Liver (tissue), 9 donors: ENCODE measurements around the gene RORC. TPM values are rescaled to one million over a fixed set of nuclear protein-coding genes. Genes with fewer than 3 reads are reported as not detected.

Source experiments
- DNase-seq: peaks from one replicate; pipeline ENCODE4 v3.0.0-alpha.2; 2017; ENCODE audit warnings: low spot score
- H3K27ac ChIP-seq, 2 donors: one replicate each; pipeline ENCODE4 v1.7.0; 2013; ENCODE audit warnings: inconsistent platforms in 2 of 2, low read length in 2 of 2, control low read depth in 1 of 2, low read depth in 1 of 2, mild to moderate bottlenecking in 1 of 2
- H3K27me3 ChIP-seq, 4 donors: one replicate each; pipeline versions ENCODE4 v1.6.1 to v1.7.0; 2013; ENCODE audit warnings: low read length in 3 of 4, inconsistent platforms in 1 of 4, mild to moderate bottlenecking in 1 of 4, moderate library complexity in 1 of 4; ENCODE audit not compliant: control insufficient read depth in 4 of 4, insufficient read depth in 4 of 4
- H3K36me3 ChIP-seq, 4 donors: one replicate each; pipeline versions ENCODE4 v1.6.1 to v1.7.0; 2013; ENCODE audit warnings: low read length in 3 of 4, mild to moderate bottlenecking in 3 of 4, low read depth in 1 of 4, moderate library complexity in 1 of 4; ENCODE audit not compliant: control insufficient read depth in 4 of 4, insufficient read depth in 3 of 4
- H3K4me1 ChIP-seq, 4 donors: one replicate each; pipeline versions ENCODE4 v1.6.1 to v1.7.0; 2013; ENCODE audit warnings: low read length in 3 of 4, mild to moderate bottlenecking in 3 of 4, moderate library complexity in 1 of 4; ENCODE audit not compliant: control insufficient read depth in 4 of 4, insufficient read depth in 4 of 4
- H3K4me3 ChIP-seq, 3 donors: one replicate each; pipeline versions ENCODE4 v1.6.1 to v1.7.0; 2013; ENCODE audit warnings: low read length in 3 of 3, control low read depth in 1 of 3, low read depth in 1 of 3, mild to moderate bottlenecking in 1 of 3
- H3K9ac ChIP-seq, 2 donors: one replicate each; pipeline ENCODE4 v1.7.0; 2013; ENCODE audit warnings: low read length in 2 of 2, mild to moderate bottlenecking in 2 of 2, moderate library complexity in 2 of 2, control low read depth in 1 of 2, low read depth in 1 of 2
- H3K9me3 ChIP-seq, 4 donors: one replicate each; pipeline versions ENCODE4 v1.6.1 to v1.7.0; 2013; ENCODE audit warnings: low read length in 3 of 4; ENCODE audit not compliant: control insufficient read depth in 4 of 4
- EGR1 ChIP-seq, 2 donors: IDR thresholded peaks; 2 replicates each; pipeline ENCODE4 v1.6.1; 2016 to 2018; ENCODE audit warnings: antibody characterized with exemption in 2 of 2, low read depth in 2 of 2
- FOXA1 ChIP-seq: IDR thresholded peaks from 2 replicates; pipeline ENCODE4 v1.6.1; 2016; ENCODE audit warnings: antibody characterized with exemption
- GABPA ChIP-seq, 2 donors: IDR thresholded peaks in 1 of 2; conservative IDR thresholded peaks in 1 of 2; 2 replicates each; pipeline ENCODE4 v1.6.1; 2016; ENCODE audit warnings: antibody characterized with exemption in 2 of 2, mild to moderate bottlenecking in 1 of 2, moderate library complexity in 1 of 2
- HNF4A ChIP-seq, 2 donors: conservative IDR thresholded peaks; 2 replicates each; pipeline ENCODE4 v1.6.1; 2016; ENCODE audit warnings: antibody characterized with exemption in 2 of 2, mild to moderate bottlenecking in 2 of 2
- HNF4G ChIP-seq: IDR thresholded peaks from 2 replicates; pipeline ENCODE4 v1.6.1; 2016; ENCODE audit warnings: antibody characterized with exemption
- JUND ChIP-seq, 2 donors: IDR thresholded peaks; 2 replicates each; pipeline ENCODE4 v1.6.1; 2016; ENCODE audit warnings: antibody characterized with exemption in 2 of 2
- NR2F2 ChIP-seq: IDR thresholded peaks from 2 replicates; pipeline ENCODE4 v1.6.1; 2016; ENCODE audit warnings: antibody characterized with exemption
- RAD21 ChIP-seq, 2 donors: IDR thresholded peaks; 2 replicates each; pipeline ENCODE4 v1.6.1; 2016; ENCODE audit warnings: antibody characterized with exemption in 2 of 2, mild to moderate bottlenecking in 2 of 2
- RXRA ChIP-seq, 2 donors: IDR thresholded peaks; 2 replicates each; pipeline ENCODE4 v1.6.1; 2017 to 2018; ENCODE audit warnings: antibody characterized with exemption in 2 of 2, mild to moderate bottlenecking in 1 of 2
- SP1 ChIP-seq: IDR thresholded peaks from 2 replicates; pipeline ENCODE4 v1.6.1; 2018; ENCODE audit warnings: antibody characterized with exemption, mild to moderate bottlenecking
- TAF1 ChIP-seq: conservative IDR thresholded peaks from 2 replicates; pipeline ENCODE4 v1.6.1; 2016; ENCODE audit warnings: antibody characterized with exemption, mild to moderate bottlenecking
- YY1 ChIP-seq: IDR thresholded peaks from 2 replicates; pipeline ENCODE4 v1.6.1; 2016; ENCODE audit warnings: antibody characterized with exemption, mild to moderate bottlenecking
- WGBS: extraction: QIAGEN DNeasy Blood & Tissue Kit; methylation state at CpG from one replicate; pipeline ENCODE4 v1.1.7; 2013; 5-methylcytosine and 5-hydroxymethylcytosine counted together
- polyA plus RNA-seq, 2 donors: library from polyadenylated mRNA; stranded (reverse) in 1 of 2; unstranded in 1 of 2; fragments of 200-250 nt in 1 of 2; fragments of >200 nt in 1 of 2; fragmentation: Nextera tagmentation in 1 of 2; extraction: Ambion mirVana in 1 of 2; gene quantifications; one replicate each; pipeline versions ENCODE4 v1.2.1 to v1.2.3, GENCODE V29; 2013 to 2015
- total RNA-seq, 2 donors: library from RNA; depleted of rRNA; stranded (reverse); fragments of >200 nt; gene quantifications; one replicate each; pipeline ENCODE4 v1.2.3, GENCODE V29; 2014
- TF ChIP-seq, protein P1 (sequence below): fragments of 150-350 bp; IDR thresholded peaks from 2 replicates; pipeline ENCODE4 v1.5.1; 2017; ENCODE audit warnings: improper control_type of control experiment, low read depth, low read length; ENCODE audit not compliant: missing input control
- TF ChIP-seq, protein P2 (sequence below): IDR thresholded peaks from 2 replicates; pipeline ENCODE4 v1.6.1; 2016; ENCODE audit warnings: antibody characterized with exemption
- TF ChIP-seq, protein P3 (sequence below): IDR thresholded peaks from 2 replicates; pipeline ENCODE4 v1.6.1; 2016; ENCODE audit warnings: antibody characterized with exemption
- TF ChIP-seq, protein P4 (sequence below): IDR thresholded peaks from 2 replicates; pipeline ENCODE4 v1.6.1; 2016; ENCODE audit warnings: antibody characterized with exemption
- TF ChIP-seq, protein P5 (sequence below): IDR thresholded peaks from 2 replicates; pipeline ENCODE4 v1.6.1; 2016; ENCODE audit warnings: antibody characterized with exemption, mild to moderate bottlenecking
- donor health status: healthy.
- donor health status: healthy.
- donor health status: healthy.
- donor health status: healthy.
- donor health status: healthy.

The RORC gene
- total and polyA plus RNA-seq, 4 donors: 2.9 to 59.2 (median 13.0) TPM

DNA sequence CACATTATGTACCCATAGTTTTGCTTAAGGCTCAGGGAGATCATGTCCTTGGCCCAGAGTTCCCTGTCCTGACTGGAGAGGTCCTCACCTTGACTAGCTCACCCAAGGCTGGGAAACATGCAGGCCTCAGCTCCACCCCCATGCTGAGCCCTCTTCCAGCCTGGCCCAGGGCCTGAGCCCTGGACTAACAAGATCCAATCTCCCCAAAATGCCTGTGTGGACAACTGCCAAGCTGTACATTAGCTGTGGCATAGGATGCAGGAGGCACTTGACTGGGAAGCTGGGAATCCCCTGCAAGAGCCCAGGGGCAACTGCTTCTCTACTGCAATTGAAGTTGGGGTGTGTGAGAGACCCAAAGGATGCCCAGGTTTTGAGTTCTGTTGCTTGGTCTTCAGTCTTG lies 28.4 kb downstream of the RORC start:
- Histone ChIP-seq H3K36me3 (peaks cover 0 to 15% (median 11%) of the 10 kb centered on the region in 4 donors), H3K9ac (no peak overlapping the region), H3K4me1 (no peaks in the 10 kb centered on the region), H3K9me3 (no peaks in the 10 kb centered on the region), H3K4me3 (no peak overlapping the region), H3K27me3 (no peaks in the 10 kb centered on the region), H3K27ac (no peak overlapping the region)
- DNase-seq: no peak
- TF ChIP-seq HNF4G: no peak
- TF ChIP-seq JUND (IDR thresholded peaks at IDR 0.05): no peak
- TF ChIP-seq, protein P1, sequence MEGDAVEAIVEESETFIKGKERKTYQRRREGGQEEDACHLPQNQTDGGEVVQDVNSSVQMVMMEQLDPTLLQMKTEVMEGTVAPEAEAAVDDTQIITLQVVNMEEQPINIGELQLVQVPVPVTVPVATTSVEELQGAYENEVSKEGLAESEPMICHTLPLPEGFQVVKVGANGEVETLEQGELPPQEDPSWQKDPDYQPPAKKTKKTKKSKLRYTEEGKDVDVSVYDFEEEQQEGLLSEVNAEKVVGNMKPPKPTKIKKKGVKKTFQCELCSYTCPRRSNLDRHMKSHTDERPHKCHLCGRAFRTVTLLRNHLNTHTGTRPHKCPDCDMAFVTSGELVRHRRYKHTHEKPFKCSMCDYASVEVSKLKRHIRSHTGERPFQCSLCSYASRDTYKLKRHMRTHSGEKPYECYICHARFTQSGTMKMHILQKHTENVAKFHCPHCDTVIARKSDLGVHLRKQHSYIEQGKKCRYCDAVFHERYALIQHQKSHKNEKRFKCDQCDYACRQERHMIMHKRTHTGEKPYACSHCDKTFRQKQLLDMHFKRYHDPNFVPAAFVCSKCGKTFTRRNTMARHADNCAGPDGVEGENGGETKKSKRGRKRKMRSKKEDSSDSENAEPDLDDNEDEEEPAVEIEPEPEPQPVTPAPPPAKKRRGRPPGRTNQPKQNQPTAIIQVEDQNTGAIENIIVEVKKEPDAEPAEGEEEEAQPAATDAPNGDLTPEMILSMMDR: no peak
- no peak for TF ChIP-seq TAF1

DNA sequence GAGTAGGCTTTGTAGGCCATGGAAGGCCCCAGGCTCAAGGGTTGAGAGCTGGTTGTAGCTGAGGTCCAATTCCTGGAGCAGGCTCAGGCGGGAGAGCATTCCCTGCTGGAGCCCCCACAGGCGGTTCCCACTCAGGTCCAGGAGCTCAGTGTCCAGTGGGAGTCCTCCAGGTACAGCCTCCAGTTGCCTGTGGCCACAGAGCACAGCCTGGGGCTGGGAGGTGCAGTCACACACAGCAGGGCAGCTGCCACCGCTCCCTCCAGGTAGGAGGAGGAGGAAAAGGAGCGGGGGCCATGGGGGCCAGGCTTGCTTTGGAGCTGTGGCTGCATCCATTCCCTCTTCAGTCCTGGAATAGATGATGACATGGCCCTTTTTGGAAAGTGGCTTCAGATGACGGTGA lies 29.2 kb downstream of the RORC start:
- 96% methylated on average over 5 of the region's 5 CpGs for WGBS
- Histone ChIP-seq H3K27me3 (no peaks in the 10 kb centered on the region), H3K9ac (no peak overlapping the region), H3K36me3 (peaks cover 0 to 7% (median 4%) of the 10 kb centered on the region in 4 donors), H3K27ac (no peak overlapping the region), H3K4me3 (no peak overlapping the region), H3K4me1 (no peaks in the 10 kb centered on the region), H3K9me3 (no peaks in the 10 kb centered on the region)
- DNase-seq: no peak
- TF ChIP-seq, protein P2, sequence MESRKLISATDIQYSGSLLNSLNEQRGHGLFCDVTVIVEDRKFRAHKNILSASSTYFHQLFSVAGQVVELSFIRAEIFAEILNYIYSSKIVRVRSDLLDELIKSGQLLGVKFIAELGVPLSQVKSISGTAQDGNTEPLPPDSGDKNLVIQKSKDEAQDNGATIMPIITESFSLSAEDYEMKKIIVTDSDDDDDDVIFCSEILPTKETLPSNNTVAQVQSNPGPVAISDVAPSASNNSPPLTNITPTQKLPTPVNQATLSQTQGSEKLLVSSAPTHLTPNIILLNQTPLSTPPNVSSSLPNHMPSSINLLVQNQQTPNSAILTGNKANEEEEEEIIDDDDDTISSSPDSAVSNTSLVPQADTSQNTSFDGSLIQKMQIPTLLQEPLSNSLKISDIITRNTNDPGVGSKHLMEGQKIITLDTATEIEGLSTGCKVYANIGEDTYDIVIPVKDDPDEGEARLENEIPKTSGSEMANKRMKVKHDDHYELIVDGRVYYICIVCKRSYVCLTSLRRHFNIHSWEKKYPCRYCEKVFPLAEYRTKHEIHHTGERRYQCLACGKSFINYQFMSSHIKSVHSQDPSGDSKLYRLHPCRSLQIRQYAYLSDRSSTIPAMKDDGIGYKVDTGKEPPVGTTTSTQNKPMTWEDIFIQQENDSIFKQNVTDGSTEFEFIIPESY: no peak
- no peak for TF ChIP-seq HNF4A (conservative IDR thresholded peaks at IDR 0.05)
- TF ChIP-seq, protein P3, sequence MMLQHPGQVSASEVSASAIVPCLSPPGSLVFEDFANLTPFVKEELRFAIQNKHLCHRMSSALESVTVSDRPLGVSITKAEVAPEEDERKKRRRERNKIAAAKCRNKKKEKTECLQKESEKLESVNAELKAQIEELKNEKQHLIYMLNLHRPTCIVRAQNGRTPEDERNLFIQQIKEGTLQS: no peak
- TF ChIP-seq, protein P4, sequence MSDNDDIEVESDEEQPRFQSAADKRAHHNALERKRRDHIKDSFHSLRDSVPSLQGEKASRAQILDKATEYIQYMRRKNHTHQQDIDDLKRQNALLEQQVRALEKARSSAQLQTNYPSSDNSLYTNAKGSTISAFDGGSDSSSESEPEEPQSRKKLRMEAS: no peak
- TF ChIP-seq, protein P5, sequence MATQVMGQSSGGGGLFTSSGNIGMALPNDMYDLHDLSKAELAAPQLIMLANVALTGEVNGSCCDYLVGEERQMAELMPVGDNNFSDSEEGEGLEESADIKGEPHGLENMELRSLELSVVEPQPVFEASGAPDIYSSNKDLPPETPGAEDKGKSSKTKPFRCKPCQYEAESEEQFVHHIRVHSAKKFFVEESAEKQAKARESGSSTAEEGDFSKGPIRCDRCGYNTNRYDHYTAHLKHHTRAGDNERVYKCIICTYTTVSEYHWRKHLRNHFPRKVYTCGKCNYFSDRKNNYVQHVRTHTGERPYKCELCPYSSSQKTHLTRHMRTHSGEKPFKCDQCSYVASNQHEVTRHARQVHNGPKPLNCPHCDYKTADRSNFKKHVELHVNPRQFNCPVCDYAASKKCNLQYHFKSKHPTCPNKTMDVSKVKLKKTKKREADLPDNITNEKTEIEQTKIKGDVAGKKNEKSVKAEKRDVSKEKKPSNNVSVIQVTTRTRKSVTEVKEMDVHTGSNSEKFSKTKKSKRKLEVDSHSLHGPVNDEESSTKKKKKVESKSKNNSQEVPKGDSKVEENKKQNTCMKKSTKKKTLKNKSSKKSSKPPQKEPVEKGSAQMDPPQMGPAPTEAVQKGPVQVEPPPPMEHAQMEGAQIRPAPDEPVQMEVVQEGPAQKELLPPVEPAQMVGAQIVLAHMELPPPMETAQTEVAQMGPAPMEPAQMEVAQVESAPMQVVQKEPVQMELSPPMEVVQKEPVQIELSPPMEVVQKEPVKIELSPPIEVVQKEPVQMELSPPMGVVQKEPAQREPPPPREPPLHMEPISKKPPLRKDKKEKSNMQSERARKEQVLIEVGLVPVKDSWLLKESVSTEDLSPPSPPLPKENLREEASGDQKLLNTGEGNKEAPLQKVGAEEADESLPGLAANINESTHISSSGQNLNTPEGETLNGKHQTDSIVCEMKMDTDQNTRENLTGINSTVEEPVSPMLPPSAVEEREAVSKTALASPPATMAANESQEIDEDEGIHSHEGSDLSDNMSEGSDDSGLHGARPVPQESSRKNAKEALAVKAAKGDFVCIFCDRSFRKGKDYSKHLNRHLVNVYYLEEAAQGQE: no peak
- TF ChIP-seq RAD21 (IDR thresholded peaks at IDR 0.05): no peak
- no peak for TF ChIP-seq YY1
- TF ChIP-seq FOXA1: no peak
- TF ChIP-seq RXRA (IDR thresholded peaks at IDR 0.05): no peak
- TF ChIP-seq HNF4G: no peak
- no peak for TF ChIP-seq EGR1 (IDR thresholded peaks at IDR 0.05; ENCODE audit: low read depth in 2 of 2)
- TF ChIP-seq, protein P1: no peak
- TF ChIP-seq NR2F2: no peak
- TF ChIP-seq GABPA (IDR thresholded peaks at IDR 0.05 in 1 of 2, conservative IDR thresholded peaks at IDR 0.05 in 1 of 2): no peak
- no peak for TF ChIP-seq SP1
- TF ChIP-seq TAF1: no peak
